Erythroblast (primary cell): ENCODE data around the gene HOXB8.

Source experiments
- GATA1 ChIP-seq: IDR thresholded peaks from 2 replicates; pipeline ENCODE4 v1.6.1; 2011; ENCODE audit warnings: low read depth, mild to moderate bottlenecking, control low read depth, low read length, moderate library complexity
- POLR2A ChIP-seq: IDR thresholded peaks from 2 replicates; pipeline ENCODE4 v1.6.1; 2011; ENCODE audit warnings: mild to moderate bottlenecking, low read length

- TF ChIP-seq POLR2A = no peak
- no peak for TF ChIP-seq GATA1
These were observed 8.0 kb downstream of the HOXB8 start for GRCh38 chr17:48606892-48607614.
